HepG2 (cell line): Measurements from ENCODE around the gene DBNDD1. TPM values are rescaled to one million over a fixed set of nuclear protein-coding genes. Genes with fewer than 3 reads are reported as not detected.

Experiments
- ATAC-seq: fragments of 200-7000 bp; cut with Tn5 transposase; 3 replicates; pipeline ENCODE4 v1.9.1; 2020; ENCODE audit warnings: mild to moderate bottlenecking, moderate library complexity
- BruUV-seq: library from RNA; stranded (reverse); fragments of 400-500 nt; replicated peaks from 2 replicates; lab custom pipeline; 2021; lab: Mats Ljungman, UMichigan
- CTCF ChIA-PET: fragments of 300-600 bp; formaldehyde crosslinking; extraction: SDS; loops from one replicate; lab custom pipeline; 2021; ENCODE audit warnings: low total read pairs, inconsistent platforms, low intra/inter-chr PET ratio; lab: Yijun Ruan, JAX
- POLR2A ChIA-PET: fragments of 350-600 bp; sonication (Branson Sonifier 250); formaldehyde crosslinking; loops from one replicate; lab custom pipeline; 2020; ENCODE audit warnings: antibody characterized with exemption, inconsistent platforms; lab: Yijun Ruan, JAX
- DNase-seq: peaks from one replicate; pipeline ENCODE4 v3.0.0-alpha.2; 2015; ENCODE audit warnings: low spot score
- FAIRE-seq: peaks from 3 replicates; lab custom pipeline; 2011; peaks lifted over from hg19 to GRCh38; lab: Jason Lieb, UNC
- H2AFZ ChIP-seq: one replicate; pipeline ENCODE4 v1.6.1; 2011; ENCODE audit warnings: low read length, inconsistent platforms
- H3K27ac ChIP-seq: fragments of 300-600 bp; 3 replicates; pipeline ENCODE4 v1.8.0; 2011; ENCODE audit warnings: mixed run types, mild to moderate bottlenecking, mixed read lengths, low read length, inconsistent platforms; ENCODE audit not compliant: insufficient read depth; ENCODE audit errors: extremely low read length
- H3K27me3 ChIP-seq, 2 experiments: fragments of 200-600 bp in 1 of 2; 2 replicates in 1 of 2; 3 replicates in 1 of 2; pipeline versions ENCODE4 v1.6.0 to v1.8.0; 2011; ENCODE audit warnings: low read length in 2 of 2, mild to moderate bottlenecking in 2 of 2, moderate library complexity in 2 of 2, inconsistent platforms in 1 of 2; ENCODE audit not compliant: insufficient read depth in 2 of 2, control insufficient read depth in 1 of 2
- H3K36me3 ChIP-seq, 2 experiments: fragments of 200-600 bp in 1 of 2; replicated peaks in 1 of 2; 2 replicates in 1 of 2; 3 replicates in 1 of 2; pipeline versions ENCODE4 v1.5.1 to v1.8.0; 2011; ENCODE audit warnings: low read length in 2 of 2, inconsistent platforms in 1 of 2; ENCODE audit not compliant: insufficient read depth in 2 of 2, control insufficient read depth in 1 of 2
- H3K4me1 ChIP-seq: 2 replicates; pipeline ENCODE4 v1.5.1; 2012; ENCODE audit warnings: low read length, inconsistent platforms; ENCODE audit not compliant: insufficient read depth
- H3K4me2 ChIP-seq: 2 replicates; pipeline ENCODE4 v1.6.0; 2011; ENCODE audit warnings: low read depth, low read length, inconsistent platforms
- H3K4me3 ChIP-seq, 3 experiments: fragments of 200-600 bp in 1 of 3; sonication (generic), shearing (Covaris generic) in 1 of 3; replicated peaks in 1 of 3; 2 replicates each; pipeline ENCODE4 v1.5.1; 2011 to 2016; ENCODE audit warnings: low read length in 3 of 3, inconsistent platforms in 2 of 3, low read depth in 2 of 3, mild to moderate bottlenecking in 2 of 3, control low read depth in 1 of 3, mixed read lengths in 1 of 3; ENCODE audit not compliant: insufficient read depth in 1 of 3
- H3K79me2 ChIP-seq: one replicate; pipeline ENCODE4 v1.6.1; 2011; ENCODE audit warnings: low read length, inconsistent platforms; ENCODE audit not compliant: insufficient read depth
- H3K9ac ChIP-seq: 2 replicates; pipeline ENCODE4 v1.6.0; 2011; ENCODE audit warnings: mild to moderate bottlenecking, low read depth, low read length, inconsistent platforms; ENCODE audit not compliant: insufficient read depth
- H3K9me3 ChIP-seq: 2 replicates; pipeline ENCODE4 v1.5.1; 2012; ENCODE audit warnings: mild to moderate bottlenecking, low read length
- H4K20me1 ChIP-seq: 2 replicates; pipeline ENCODE4 v1.6.0; 2011; ENCODE audit warnings: inconsistent platforms, mild to moderate bottlenecking, low read length, moderate library complexity; ENCODE audit not compliant: insufficient read depth
- ARID2 ChIP-seq: sonication (generic); formaldehyde crosslinking; IDR thresholded peaks from 2 replicates; pipeline ENCODE4 v1.8.1; 2022; ENCODE audit warnings: mild to moderate bottlenecking, missing genetic modification reagents, borderline replicate concordance
- MIXL1 ChIP-seq: IDR thresholded peaks from 2 replicates; pipeline ENCODE4 v1.6.1; 2016
- MLLT10 ChIP-seq: sonication (generic); formaldehyde crosslinking; IDR thresholded peaks from 2 replicates; pipeline ENCODE4 v1.4.0; 2020; ENCODE audit warnings: missing genetic modification reagents
- RFXANK ChIP-seq: IDR thresholded peaks from 2 replicates; pipeline ENCODE4 v1.6.1; 2016
- SALL2 ChIP-seq: sonication (generic); formaldehyde crosslinking; IDR thresholded peaks from 2 replicates; pipeline ENCODE4 v1.8.1; 2023; ENCODE audit warnings: mild to moderate bottlenecking, missing genetic modification reagents, inconsistent platforms
- USF2 ChIP-seq, 2 experiments: sonication (generic) in 1 of 2; formaldehyde crosslinking in 1 of 2; IDR thresholded peaks; 2 replicates each; pipeline versions ENCODE4 v1.5.1 to v1.6.1; 2011 to 2020; ENCODE audit warnings: borderline replicate concordance in 1 of 2, low read depth in 1 of 2, low read length in 1 of 2, mild to moderate bottlenecking in 1 of 2, missing genetic modification reagents in 1 of 2, moderate library complexity in 1 of 2
- ZFY ChIP-seq: sonication (generic); formaldehyde crosslinking; IDR thresholded peaks from 2 replicates; pipeline ENCODE4 v1.4.0; 2020; ENCODE audit warnings: missing genetic modification reagents
- ZNF234 ChIP-seq: sonication (generic); formaldehyde crosslinking; conservative IDR thresholded peaks from 2 replicates; pipeline ENCODE4 v1.5.1; 2020; ENCODE audit warnings: mild to moderate bottlenecking, missing genetic modification reagents
- ZNF235 ChIP-seq: sonication (generic); formaldehyde crosslinking; IDR thresholded peaks from 2 replicates; pipeline ENCODE4 v1.8.1; 2023; ENCODE audit warnings: mild to moderate bottlenecking, missing genetic modification reagents, borderline replicate concordance
- ZNF546 ChIP-seq: sonication (generic); formaldehyde crosslinking; conservative IDR thresholded peaks from 2 replicates; pipeline ENCODE4 v1.8.1; 2023; ENCODE audit warnings: mild to moderate bottlenecking, missing genetic modification reagents
- ZNF776 ChIP-seq: sonication (generic); formaldehyde crosslinking; IDR thresholded peaks from 2 replicates; pipeline ENCODE4 v1.4.0; 2020; ENCODE audit warnings: mild to moderate bottlenecking, missing genetic modification reagents
- WGBS: methylation state at CpG from one replicate; pipeline ENCODE4 v1.1.6; 2017; ENCODE audit warnings: low lambda C conversion rate; 5-methylcytosine and 5-hydroxymethylcytosine counted together
- in situ Hi-C: cut with HindIII; loops from 2 replicates; pipeline ENCODE4 v1.10.0; 2017; ENCODE audit warnings: low pct_unique_long_range_greater_than_20kb; ENCODE audit not compliant: extremely low pct_ligation_motif_present
- intact Hi-C: fragments of 100-400 bp; cut with micrococcal nuclease; formaldehyde crosslinking; loops from one replicate; pipeline ENCODE4 v1.10.0; 2022; ENCODE audit not compliant: unreplicated experiment
- polyA plus RNA-seq, 8 experiments: library from polyadenylated mRNA; depleted of rRNA in 3 of 8; stranded (reverse) in 7 of 8; unstranded in 1 of 8; fragments of >200 nt; fragmentation: Illumina TruSeq in 4 of 8; extraction: Trizol in 4 of 8; gene quantifications; 2 replicates each; pipeline versions ENCODE4 v1.2.1 to v1.2.3, GENCODE V29; 2011 to 2016; ENCODE audit warnings: low read depth in 4 of 8, missing spikeins in 1 of 8, mixed read lengths in 1 of 8; ENCODE audit not compliant: insufficient read depth in 1 of 8
- total RNA-seq, 5 experiments: library from RNA; depleted of rRNA; stranded (reverse); fragments of >200 nt; fragmentation: Illumina TruSeq; extraction: Trizol; gene quantifications; 2 replicates each; pipeline ENCODE4 v1.2.3, GENCODE V29; 2016; ENCODE audit warnings: low read depth in 1 of 5
- TF ChIP-seq, protein P1 (sequence below): sonication (generic); formaldehyde crosslinking; IDR thresholded peaks from 2 replicates; pipeline ENCODE4 v1.5.0; 2020; ENCODE audit warnings: missing genetic modification reagents, mild to moderate bottlenecking, borderline replicate concordance

DBNDD1 gene
- total and polyA plus RNA-seq, 2 of the 13 experiments (the other 11 are each of a cell fraction or from before 2014, with no cell fraction given) = 17.0 to 40.4 TPM

- Histone ChIP-seq H3K4me2 (no peak overlapping the region), H3K36me3 (peaks cover 13 to 55% of the 10 kb centered on the region in 2 experiments), H4K20me1 (peaks cover 12% of the 10 kb centered on the region; the same call in 1 of the 2 replicates), H3K27ac (peak overlapping the region; percentile 89), H2AFZ (no peak overlapping the region), H3K4me3 (no peak overlapping the region), H3K4me1 (peaks cover 7% of the 10 kb centered on the region), H3K9ac (no peak overlapping the region)
- in situ Hi-C loops (no loop called here), intact Hi-C loops (no loop called here)
- ChIA-PET POLR2A (interaction anchor here (1.3 to 1.9 kb wide), 2 partner anchors 21 to 72 kb away, joined by 5 to 6 read pairs; no protein-coding TSS in a partner anchor), CTCF (no interaction called here)
- FAIRE-seq (no peak), ATAC-seq (no peak)
- no TSS peak for BruUV-seq
- TF ChIP-seq ZNF546 (CRISPR knock-in tag) (no peak), ZFY (CRISPR knock-in tag) (0 out of 2 replicates have a peak, but pooled peaks have one; percentile 12), MLLT10 (CRISPR knock-in tag) (no peak), ARID2 (CRISPR knock-in tag) (no peak), RFXANK (CRISPR knock-in tag) (no peak), ZNF234 (CRISPR knock-in tag) (no peak), ZNF776 (no peak), USF2 (IDR thresholded peaks at IDR 0.05; ENCODE audit: low read depth, low read length) (0 out of 2 replicates have a peak, but pooled peaks have one; percentile 1), USF2 (CRISPR knock-in tag; IDR thresholded peaks at IDR 0.05; ENCODE audit: borderline replicate concordance) (no peak), MIXL1 (no peak), ZNF235 (no peak), SALL2 (CRISPR knock-in tag) (no peak)
- TF ChIP-seq, protein P1, sequence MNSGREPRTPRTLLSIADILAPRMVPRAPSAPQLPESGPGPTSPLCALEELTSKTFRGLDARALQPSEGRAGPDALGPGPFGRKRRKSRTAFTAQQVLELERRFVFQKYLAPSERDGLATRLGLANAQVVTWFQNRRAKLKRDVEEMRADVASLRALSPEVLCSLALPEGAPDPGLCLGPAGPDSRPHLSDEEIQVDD (CRISPR knock-in tag) = no peak
- TF ChIP-seq, all 625 proteins: peak for 2
- Histone ChIP-seq H3K9me3 (no peaks in the 10 kb centered on the region), H3K27me3 (no peaks in the 10 kb centered on the region), H3K79me2 (no peaks in the 10 kb centered on the region)
- 97% methylated on average over 7 of the region's 7 CpGs for WGBS
- DNase-seq = no peak
Observed at GRCh38 chr16:89993971-89994370, 25.3 kb downstream of the DBNDD1 start.
